Muscle layer of colon (tissue), 2 donors: ENCODE results near the gene AGAP1.

Source experiments
- H3K27ac ChIP-seq: one replicate; pipeline ENCODE4 v1.7.0; 2013; ENCODE audit warnings: low read depth, mild to moderate bottlenecking, low read length, moderate library complexity
- H3K27me3 ChIP-seq, 2 donors: one replicate each; pipeline ENCODE4 v1.7.0; 2013; ENCODE audit warnings: low read length in 2 of 2, mild to moderate bottlenecking in 2 of 2; ENCODE audit not compliant: insufficient read depth in 2 of 2, control insufficient read depth in 1 of 2
- H3K36me3 ChIP-seq: one replicate; pipeline ENCODE4 v1.7.0; 2013; ENCODE audit warnings: mild to moderate bottlenecking, low read length; ENCODE audit not compliant: insufficient read depth
- H3K4me1 ChIP-seq: one replicate; pipeline ENCODE4 v1.7.0; 2013; ENCODE audit warnings: mild to moderate bottlenecking, low read length; ENCODE audit not compliant: insufficient read depth
- H3K4me3 ChIP-seq, 2 donors: one replicate each; pipeline ENCODE4 v1.7.0; 2013; ENCODE audit warnings: low read length in 2 of 2, low read depth in 1 of 2, mild to moderate bottlenecking in 1 of 2, moderate library complexity in 1 of 2
- H3K9ac ChIP-seq: one replicate; pipeline ENCODE4 v1.7.0; 2013; ENCODE audit warnings: low read length
- H3K9me3 ChIP-seq: one replicate; pipeline ENCODE4 v1.7.0; 2013; ENCODE audit warnings: mild to moderate bottlenecking, low read length
- donor health status: abdominal sarcoma.
- donor health status: Adenocarcinoma of cecum.

AGAP1 gene

GRCh38 chr2:236122236-236122635, 628.4 kb downstream of the AGAP1 start:
- Histone ChIP-seq H3K4me1 (no peaks in the 10 kb centered on the region), H3K9ac (no peak overlapping the region), H3K36me3 (peaks cover 26% of the 10 kb centered on the region), H3K27me3 (no peaks in the 10 kb centered on the region), H3K27ac (no peak overlapping the region), H3K4me3 (no peak overlapping the region), H3K9me3 (no peaks in the 10 kb centered on the region)

- H3K4me3 ChIP-seq: no peak overlapping the region
- no peak overlapping the region for H3K27ac ChIP-seq
- H3K36me3 ChIP-seq: peaks cover 26% of the 10 kb centered on the region
- H3K27me3 ChIP-seq: no peaks in the 10 kb centered on the region
- H3K9me3 ChIP-seq: no peaks in the 10 kb centered on the region
- no peak overlapping the region for H3K9ac ChIP-seq
- no peaks in the 10 kb centered on the region for H3K4me1 ChIP-seq
These were observed 629.9 kb downstream of the AGAP1 start for GRCh38 chr2:236123716-236124115.

GRCh38 chr2:236124182-236124893, 630.5 kb downstream of the AGAP1 start:
- Histone ChIP-seq H3K9me3 (no peaks in the 10 kb centered on the region), H3K36me3 (peaks cover 26% of the 10 kb centered on the region), H3K4me1 (no peaks in the 10 kb centered on the region), H3K9ac (no peak overlapping the region), H3K4me3 (no peak overlapping the region), H3K27me3 (no peaks in the 10 kb centered on the region), H3K27ac (no peak overlapping the region)

GRCh38 chr2:236125541-236125940, 631.7 kb downstream of the AGAP1 start:
- Histone ChIP-seq H3K9me3 (no peaks in the 10 kb centered on the region), H3K36me3 (peaks cover 26% of the 10 kb centered on the region), H3K9ac (no peak overlapping the region), H3K4me3 (no peak overlapping the region), H3K27ac (no peak overlapping the region), H3K4me1 (no peaks in the 10 kb centered on the region), H3K27me3 (no peaks in the 10 kb centered on the region)

GRCh38 chr2:236127010-236127409, 633.2 kb downstream of the AGAP1 start:
- H3K36me3 ChIP-seq: peaks cover 14% of the 10 kb centered on the region
- no peaks in the 10 kb centered on the region for H3K27me3 ChIP-seq
- H3K9ac ChIP-seq: no peak overlapping the region
- no peak overlapping the region for H3K27ac ChIP-seq
- no peaks in the 10 kb centered on the region for H3K4me1 ChIP-seq
- no peaks in the 10 kb centered on the region for H3K9me3 ChIP-seq
- H3K4me3 ChIP-seq: no peak overlapping the region

- Histone ChIP-seq H3K27me3 (no peaks in the 10 kb centered on the region), H3K36me3 (peaks cover 10% of the 10 kb centered on the region), H3K9me3 (no peaks in the 10 kb centered on the region), H3K4me1 (no peaks in the 10 kb centered on the region), H3K9ac (no peak overlapping the region), H3K27ac (no peak overlapping the region), H3K4me3 (no peak overlapping the region)
These were observed 634.5 kb downstream of the AGAP1 start for GRCh38 chr2:236128321-236128720.

- Histone ChIP-seq H3K4me3 (no peak overlapping the region), H3K36me3 (peaks cover 10% of the 10 kb centered on the region), H3K9ac (no peak overlapping the region), H3K27me3 (no peaks in the 10 kb centered on the region), H3K4me1 (no peaks in the 10 kb centered on the region), H3K9me3 (no peaks in the 10 kb centered on the region), H3K27ac (no peak overlapping the region)
These were observed 636.1 kb downstream of the AGAP1 start for GRCh38 chr2:236129935-236130334.

GRCh38 chr2:236130349-236130998, 636.6 kb downstream of the AGAP1 start:
- no peaks in the 10 kb centered on the region for H3K9me3 ChIP-seq
- no peaks in the 10 kb centered on the region for H3K27me3 ChIP-seq
- H3K27ac ChIP-seq: no peak overlapping the region
- H3K9ac ChIP-seq: no peak overlapping the region
- no peaks in the 10 kb centered on the region for H3K4me1 ChIP-seq
- peaks cover 8% of the 10 kb centered on the region for H3K36me3 ChIP-seq
- no peak overlapping the region for H3K4me3 ChIP-seq

- H3K36me3 ChIP-seq: peaks cover 5% of the 10 kb centered on the region
- no peaks in the 10 kb centered on the region for H3K9me3 ChIP-seq
- no peaks in the 10 kb centered on the region for H3K27me3 ChIP-seq
- no peak overlapping the region for H3K4me3 ChIP-seq
- no peak overlapping the region for H3K27ac ChIP-seq
- H3K4me1 ChIP-seq: no peaks in the 10 kb centered on the region
- no peak overlapping the region for H3K9ac ChIP-seq
These were observed 637.3 kb downstream of the AGAP1 start for GRCh38 chr2:236131073-236131692.

GRCh38 chr2:236133410-236134012, 639.7 kb downstream of the AGAP1 start:
- H3K36me3 ChIP-seq: no peaks in the 10 kb centered on the region
- no peaks in the 10 kb centered on the region for H3K4me1 ChIP-seq
- H3K4me3 ChIP-seq: no peak overlapping the region
- H3K27me3 ChIP-seq: no peaks in the 10 kb centered on the region
- H3K27ac ChIP-seq: no peak overlapping the region
- no peak overlapping the region for H3K9ac ChIP-seq
- no peaks in the 10 kb centered on the region for H3K9me3 ChIP-seq

GRCh38 chr2:236136538-236136937, 642.7 kb downstream of the AGAP1 start:
- H3K27ac ChIP-seq: no peak overlapping the region

More at GRCh38 chr2:236136538-236136937, 642.7 kb downstream of the AGAP1 start:
- Histone ChIP-seq H3K4me3 (no peak overlapping the region), H3K27me3 (peaks cover 0 to 3% of the 10 kb centered on the region in 2 donors), H3K9ac (no peak overlapping the region), H3K4me1 (no peaks in the 10 kb centered on the region), H3K9me3 (no peaks in the 10 kb centered on the region), H3K36me3 (no peaks in the 10 kb centered on the region)
